T-helper 17 cell (primary cell): ENCODE data around the gene ALPK1. TPM values are rescaled to one million over a fixed set of nuclear protein-coding genes. Genes with fewer than 3 reads are reported as not detected.
"Not testable (repeated sequence)": the region's sequence is repeated elsewhere in the genome, so short reads cannot be mapped to it uniquely, and the experiment has no call there.

Experiments
- ATAC-seq: fragments of 150-1000 bp; cut with Tn5 transposase; 2 replicates; pipeline ENCODE4 v1.10.0; 2021; ENCODE audit warnings: mild to moderate bottlenecking, moderate library complexity
- DNase-seq, 3 donors: peaks; one replicate each; pipeline versions ENCODE4 v3.0.0 to v3.0.0-alpha.2; 2020 to 2021
- H3K9me3 ChIP-seq: one replicate; pipeline ENCODE4 v1.7.0; 2013; ENCODE audit warnings: low read length, mild to moderate bottlenecking; ENCODE audit not compliant: control insufficient read depth, poor library complexity, severe bottlenecking
- H3K27ac Mint-ChIP-seq: one replicate; pipeline ENCODE4 v1.8.0; 2022; ENCODE audit warnings: mild to moderate bottlenecking, moderate library complexity, mixed read lengths
- H3K27me3 Mint-ChIP-seq: one replicate; pipeline ENCODE4 v1.8.0; 2022; ENCODE audit warnings: mixed read lengths
- H3K36me3 Mint-ChIP-seq: one replicate; pipeline ENCODE4 v1.8.0; 2022; ENCODE audit warnings: low read depth, mixed read lengths
- H3K4me1 Mint-ChIP-seq: one replicate; pipeline ENCODE4 v1.8.0; 2022; ENCODE audit warnings: mild to moderate bottlenecking, mixed read lengths
- H3K4me3 Mint-ChIP-seq: one replicate; pipeline ENCODE4 v1.8.0; 2022; ENCODE audit warnings: mild to moderate bottlenecking, moderate library complexity, mixed read lengths
- total RNA-seq, 4 donors: library from RNA in 2 of 4; stranded (reverse) in 2 of 4; gene quantifications; one replicate each; pipeline ENCODE4 v1.2.3 and lab custom pipeline; 2022 to 2026

ALPK1 gene
- total RNA-seq, 2 donors from 2014 or later: 7.1 to 18.2 TPM

DNA sequence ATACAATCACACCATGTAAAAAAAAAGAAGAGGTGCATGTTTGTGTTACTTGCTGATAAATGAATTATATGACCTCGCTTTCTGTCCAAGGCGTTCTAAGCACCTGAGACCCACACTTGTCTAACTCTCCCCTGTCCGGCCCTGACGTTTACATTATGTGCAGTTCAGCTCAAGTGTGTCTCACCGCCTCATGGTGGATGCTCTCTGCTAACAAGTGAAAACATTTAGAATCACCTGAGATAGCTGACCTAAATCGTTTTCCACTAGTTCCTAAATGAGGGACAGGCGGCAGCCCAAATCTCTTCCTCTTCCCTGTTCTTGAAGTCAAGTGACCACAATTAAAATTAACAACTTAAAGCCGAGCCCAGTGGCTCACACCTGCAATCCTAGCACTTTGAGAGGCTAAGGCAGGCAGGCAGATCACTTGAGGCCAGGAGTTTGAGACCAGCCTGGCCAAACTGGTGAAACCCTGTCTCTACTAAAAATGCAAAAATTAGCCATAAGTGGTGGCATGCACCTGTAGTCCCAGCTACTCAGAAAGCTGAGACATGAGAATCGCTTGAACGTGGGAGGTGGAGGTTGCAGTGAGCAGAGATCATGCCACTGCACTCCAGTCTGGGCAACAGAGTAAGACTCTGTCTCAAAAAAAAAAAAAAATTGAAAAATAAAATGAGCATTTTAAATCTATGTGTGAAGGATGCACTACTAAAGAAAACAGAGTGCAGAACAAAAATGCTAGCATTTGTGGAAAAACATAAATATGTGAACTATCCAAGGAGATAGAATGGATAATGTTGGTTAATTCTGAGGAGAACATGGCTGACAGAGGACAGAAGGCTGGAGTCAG lies 7.5 kb upstream of the ALPK1 start:
- Mint-ChIP-seq H3K27me3 (no peaks in the 10 kb centered on the region), H3K4me1 (peaks cover 43% of the 10 kb centered on the region), H3K36me3 (no peaks in the 10 kb centered on the region), H3K4me3 (peak overlapping the region; percentile 77), H3K27ac (peak overlapping the region; percentile 99)
- ATAC-seq: no peak
- no peaks in the 10 kb centered on the region for H3K9me3 ChIP-seq
- DNase-seq: no peak

DNA sequence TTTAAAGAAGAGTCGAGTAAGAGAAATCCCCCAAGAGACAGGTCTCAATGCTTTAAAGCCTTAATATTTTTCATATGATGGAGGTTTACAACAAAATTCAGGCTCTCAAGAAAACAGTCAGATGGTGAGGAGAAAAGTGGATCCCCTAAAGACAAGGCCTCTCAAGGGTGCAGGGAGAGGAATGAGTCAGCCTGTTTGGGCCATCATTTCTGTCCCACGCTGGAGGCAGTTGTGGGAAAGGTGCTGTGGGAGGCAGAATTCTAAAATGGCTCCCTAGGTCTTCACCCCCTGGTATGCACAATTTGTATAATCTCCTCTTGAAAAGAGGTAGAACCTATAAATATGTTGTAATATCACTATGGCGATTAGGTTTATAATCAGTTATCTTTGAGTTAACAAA lies 6.8 kb upstream of the ALPK1 start:
- no peak for ATAC-seq
- Mint-ChIP-seq H3K27me3 (no peaks in the 10 kb centered on the region), H3K27ac (peak overlapping the region; percentile 99), H3K4me1 (peaks cover 40% of the 10 kb centered on the region), H3K4me3 (no peak overlapping the region), H3K36me3 (no peaks in the 10 kb centered on the region)
- no peak for DNase-seq
- H3K9me3 ChIP-seq: no peaks in the 10 kb centered on the region

DNA sequence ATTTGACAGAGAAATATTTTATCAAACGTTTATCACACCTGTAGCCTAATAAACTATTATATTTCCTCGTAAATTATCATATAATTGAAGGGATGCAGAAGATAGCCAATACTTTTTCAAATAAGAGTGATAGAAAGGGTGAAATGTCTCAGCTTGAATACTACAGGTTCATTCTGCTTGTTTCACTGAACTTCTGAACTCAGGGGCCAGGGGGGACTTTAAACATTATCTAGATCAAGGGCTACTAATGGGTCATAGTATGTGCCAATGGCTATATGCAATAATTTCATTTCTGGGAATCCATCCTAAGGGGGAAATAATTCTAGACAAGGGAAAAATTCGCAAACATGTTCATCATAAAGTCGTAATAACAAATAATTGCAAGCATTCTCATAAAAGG lies 2.6 kb downstream of the ALPK1 start:
- ATAC-seq (no peak), DNase-seq (no peak)
- peaks cover 14% of the 10 kb centered on the region for H3K4me1 Mint-ChIP-seq
- H3K36me3 Mint-ChIP-seq: no peaks in the 10 kb centered on the region
- no peaks in the 10 kb centered on the region for H3K9me3 ChIP-seq
- no peaks in the 10 kb centered on the region for H3K27me3 Mint-ChIP-seq
- H3K4me3 Mint-ChIP-seq: peak overlapping the region; percentile 19
- H3K27ac Mint-ChIP-seq: peak overlapping the region; percentile 75

DNA sequence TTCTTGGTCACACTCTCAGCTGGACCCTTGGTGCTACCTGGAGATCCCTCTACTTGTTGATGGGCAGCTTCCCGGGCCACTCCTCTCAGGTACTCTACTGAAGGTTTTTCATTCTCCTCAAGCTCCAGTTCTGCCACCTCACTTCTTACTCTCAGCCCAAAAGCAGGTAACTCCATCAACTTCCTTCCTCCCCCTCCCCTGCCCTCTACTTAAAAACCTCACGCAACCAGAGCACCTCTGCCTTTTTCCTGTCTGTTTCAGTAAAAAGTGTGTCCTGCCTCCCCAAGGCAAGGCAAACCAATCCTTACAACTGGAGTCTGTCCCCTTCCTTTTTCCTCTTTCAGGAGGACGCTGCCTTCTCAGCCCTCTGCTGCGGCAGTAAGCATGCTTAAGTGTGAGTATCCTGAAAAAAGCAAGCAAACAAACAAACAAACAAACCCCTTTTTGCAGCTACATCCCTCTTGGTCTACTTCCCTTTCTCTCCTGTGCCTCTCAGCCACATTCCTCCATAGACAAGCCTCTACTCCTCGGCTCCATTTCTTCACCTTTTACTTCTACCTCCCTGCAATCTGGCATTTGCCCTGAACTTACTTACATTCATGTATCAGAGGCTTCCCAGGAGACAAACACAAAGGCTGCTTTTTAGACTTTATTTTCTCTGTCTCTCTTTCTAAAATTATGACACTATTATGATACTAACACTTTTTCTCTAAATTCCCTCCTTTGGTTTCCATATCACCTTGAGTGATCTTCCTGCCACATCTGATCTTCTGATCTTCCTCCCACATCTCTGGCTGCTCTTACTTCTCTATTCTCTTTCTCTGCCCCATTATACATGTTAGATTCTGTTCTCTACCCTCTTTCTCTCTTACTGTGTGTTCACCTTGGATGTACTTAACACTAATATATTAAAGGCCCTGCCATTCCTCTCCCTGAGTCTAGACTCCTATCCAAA lies 5.4 kb downstream of the ALPK1 start:
- DNase-seq (no peak), ATAC-seq (peak; percentile 88)
- H3K9me3 ChIP-seq: no peaks in the 10 kb centered on the region
- Mint-ChIP-seq H3K36me3 (no peaks in the 10 kb centered on the region), H3K4me1 (peaks cover 13% of the 10 kb centered on the region), H3K27me3 (no peaks in the 10 kb centered on the region), H3K27ac (no peak overlapping the region), H3K4me3 (no peak overlapping the region)

DNA sequence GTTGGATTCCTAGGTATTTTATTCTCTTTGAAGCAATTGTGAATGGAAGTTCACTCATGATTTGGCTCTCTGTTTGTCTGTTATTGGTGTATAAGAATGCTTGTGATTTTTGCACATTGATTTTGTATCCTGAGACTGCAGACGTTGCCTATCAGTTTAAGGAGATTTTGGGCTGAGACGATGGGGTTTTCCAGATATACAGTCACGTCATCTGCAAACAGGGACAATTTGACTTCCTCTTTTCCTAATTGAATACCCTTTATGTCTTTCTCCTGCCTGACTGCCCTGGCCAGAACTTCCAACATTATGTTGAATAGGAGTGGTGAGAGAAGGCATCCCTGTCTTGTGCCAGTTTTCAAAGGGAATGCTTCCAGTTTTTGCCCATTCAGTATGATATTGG lies 8.3 kb downstream of the ALPK1 start:
- H3K9me3 ChIP-seq, H3K27ac Mint-ChIP-seq, H3K4me3 Mint-ChIP-seq, DNase-seq, ATAC-seq, H3K4me1 Mint-ChIP-seq, H3K36me3 Mint-ChIP-seq, H3K27me3 Mint-ChIP-seq: not testable (repeated sequence)

DNA sequence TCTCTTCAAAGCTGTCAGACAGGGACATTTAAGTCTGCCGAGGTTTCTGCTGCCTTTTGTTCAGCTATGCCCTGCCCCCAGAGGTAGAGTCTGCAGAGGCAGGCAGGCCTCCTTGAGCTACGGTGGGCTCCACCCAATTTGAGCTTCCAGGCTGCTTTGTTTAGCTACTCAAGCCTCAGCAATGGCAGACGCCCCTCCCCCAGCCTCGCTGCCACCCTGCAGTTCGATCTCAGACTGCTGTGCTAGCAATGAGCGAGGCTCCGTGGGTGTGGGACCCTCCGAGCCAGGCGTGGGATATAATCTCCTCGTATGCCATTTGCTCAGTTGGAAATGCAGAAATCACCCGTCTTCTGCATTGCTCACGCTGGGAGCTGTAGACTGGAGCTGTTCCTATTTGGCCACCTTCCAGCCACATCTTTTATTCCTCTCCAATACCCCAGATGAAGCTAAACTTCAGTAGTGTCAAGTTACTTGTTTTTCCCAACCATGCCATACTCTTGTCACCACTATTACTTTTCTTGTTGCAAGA lies 12.2 kb downstream of the ALPK1 start:
- peaks cover 12% of the 10 kb centered on the region for H3K4me1 Mint-ChIP-seq
- H3K4me3 Mint-ChIP-seq, H3K36me3 Mint-ChIP-seq, DNase-seq, H3K27ac Mint-ChIP-seq, ATAC-seq, H3K27me3 Mint-ChIP-seq, H3K9me3 ChIP-seq: not testable (repeated sequence)

DNA sequence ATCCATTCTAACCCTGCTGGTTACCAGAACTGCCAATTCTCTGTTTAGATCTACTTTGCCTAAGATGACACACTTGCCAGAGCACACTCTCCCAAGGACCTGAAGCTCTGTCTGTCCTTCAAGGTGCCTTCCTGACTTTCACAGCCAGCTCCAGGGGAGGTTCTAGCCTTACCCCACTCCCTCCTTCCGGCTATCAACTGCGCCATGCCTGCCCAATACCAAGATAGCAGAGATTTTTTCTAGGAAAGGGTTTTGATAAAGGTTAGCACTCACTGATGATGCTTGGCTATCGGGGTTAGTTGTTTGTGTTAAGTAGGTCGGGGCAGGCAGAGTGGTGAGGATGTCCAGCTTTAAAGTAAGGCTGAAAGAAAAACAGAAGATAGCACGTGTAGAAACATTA lies 14.3 kb downstream of the ALPK1 start:
- no peak overlapping the region for H3K4me3 Mint-ChIP-seq
- no peaks in the 10 kb centered on the region for H3K9me3 ChIP-seq
- no peaks in the 10 kb centered on the region for H3K27me3 Mint-ChIP-seq
- ATAC-seq: no peak
- H3K4me1 Mint-ChIP-seq: peaks cover 17% of the 10 kb centered on the region
- H3K36me3 Mint-ChIP-seq: peaks cover 6% of the 10 kb centered on the region
- no peak for DNase-seq
- peak overlapping the region; percentile 27 for H3K27ac Mint-ChIP-seq

DNA sequence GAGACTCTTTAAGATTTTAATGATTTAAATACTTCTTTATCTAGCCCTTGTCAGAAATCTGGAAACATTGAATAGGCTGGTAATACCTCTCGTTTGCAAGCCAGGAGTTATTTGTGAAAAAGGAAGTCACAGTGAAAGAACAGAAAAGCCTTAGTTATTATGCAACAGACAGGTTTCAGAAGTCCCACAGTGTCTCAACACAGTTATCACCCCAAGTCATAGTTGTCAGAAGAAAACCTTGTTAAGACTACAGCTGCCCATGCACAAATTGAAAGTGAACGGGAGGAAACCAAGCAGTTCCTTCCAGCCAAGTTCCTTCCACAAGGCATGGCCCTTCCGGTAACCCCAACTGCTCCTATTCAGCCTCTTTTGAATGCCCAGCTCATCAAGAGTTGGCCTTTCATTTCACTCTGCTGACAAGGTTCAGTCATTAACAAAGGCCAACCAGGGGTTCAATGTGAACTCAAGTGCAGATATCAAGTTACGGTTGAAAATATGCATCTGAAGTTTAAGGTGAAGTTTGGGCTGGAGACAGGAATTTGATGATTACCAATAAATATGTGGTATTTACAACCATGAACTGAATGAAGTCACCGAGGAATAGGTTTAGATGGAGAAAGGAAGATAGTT lies 15.6 kb downstream of the ALPK1 start:
- H3K4me1 Mint-ChIP-seq: peaks cover 14% of the 10 kb centered on the region
- peak; percentile 28 for ATAC-seq
- DNase-seq: no peak

DNA sequence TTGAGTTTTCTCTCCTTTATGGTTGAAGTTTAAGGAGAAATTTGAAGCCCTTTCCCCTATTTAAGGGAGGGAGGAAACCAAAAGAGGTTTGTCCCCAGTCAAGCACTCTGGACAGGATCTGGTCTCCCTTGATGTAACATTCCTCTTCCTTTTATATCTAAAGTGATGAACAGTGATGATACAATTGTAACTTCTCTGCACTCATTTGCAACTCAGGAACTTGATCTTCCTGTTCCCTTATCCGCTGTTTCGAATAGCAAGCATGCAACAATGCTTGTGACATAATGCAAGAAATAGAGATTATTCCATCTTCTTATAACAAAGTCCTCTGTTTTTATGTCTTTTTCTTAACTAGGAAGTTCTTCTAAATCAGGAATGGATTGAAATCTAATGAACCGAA lies 18.3 kb downstream of the ALPK1 start:
- no peak for ATAC-seq
- Mint-ChIP-seq H3K4me3 (no peak overlapping the region), H3K27me3 (no peaks in the 10 kb centered on the region), H3K27ac (no peak overlapping the region), H3K36me3 (peaks cover 8% of the 10 kb centered on the region), H3K4me1 (peaks cover 14% of the 10 kb centered on the region)
- H3K9me3 ChIP-seq: no peaks in the 10 kb centered on the region
- no peak for DNase-seq

More for the DNA sequence above, 15.6 kb downstream of the ALPK1 start:
- Mint-ChIP-seq H3K4me3 (peak overlapping the region; percentile 15), H3K27ac (peak overlapping the region; percentile 29), H3K36me3 (peaks cover 8% of the 10 kb centered on the region), H3K27me3 (no peaks in the 10 kb centered on the region)
- H3K9me3 ChIP-seq: no peaks in the 10 kb centered on the region

DNA sequence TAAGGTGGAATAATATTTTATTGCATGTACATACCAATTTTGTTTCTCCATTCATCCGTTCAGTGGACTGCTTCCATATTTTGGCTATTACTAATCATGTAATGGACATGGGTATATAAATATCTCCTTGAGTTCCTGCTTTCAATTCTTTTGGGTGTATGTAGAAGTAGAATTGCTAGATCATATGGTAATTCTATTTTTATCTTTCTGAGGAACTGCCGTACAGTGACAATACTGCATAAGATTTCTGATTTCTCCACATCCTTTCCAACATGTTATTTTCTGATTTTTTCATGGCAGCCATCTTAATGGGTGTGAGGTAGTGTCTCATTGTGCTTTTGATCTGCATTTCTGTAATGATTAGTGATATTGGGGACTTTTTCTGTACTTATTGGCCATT lies 19.2 kb downstream of the ALPK1 start:
- DNase-seq (no peak), ATAC-seq (no peak)
- Mint-ChIP-seq H3K27me3 (no peaks in the 10 kb centered on the region), H3K4me1 (peaks cover 19% of the 10 kb centered on the region), H3K4me3 (no peak overlapping the region), H3K27ac (no peak overlapping the region), H3K36me3 (peaks cover 7% of the 10 kb centered on the region)
- H3K9me3 ChIP-seq: no peaks in the 10 kb centered on the region

- peaks cover 7% of the 10 kb centered on the region for H3K36me3 Mint-ChIP-seq
- no peaks in the 10 kb centered on the region for H3K27me3 Mint-ChIP-seq
- H3K27ac Mint-ChIP-seq: no peak overlapping the region
- H3K4me1 Mint-ChIP-seq: peaks cover 20% of the 10 kb centered on the region
- DNase-seq (no peak), ATAC-seq (no peak)
- H3K4me3 Mint-ChIP-seq: no peak overlapping the region
- no peaks in the 10 kb centered on the region for H3K9me3 ChIP-seq
Observed at GRCh38 chr4:112318239-112319142, 21.3 kb downstream of the ALPK1 start.
